HCT116 (cell line): ENCODE results near the gene AVEN. TPM values are rescaled to one million over a fixed set of nuclear protein-coding genes. Genes with fewer than 3 reads are reported as not detected.

ENCODE experiments used
- ATAC-seq: fragments of 200-7000 bp; cut with Tn5 transposase; 2 replicates; pipeline ENCODE4 v1.9.1; 2020; ENCODE audit warnings: mild to moderate bottlenecking, moderate library complexity
- BruUV-seq: library from RNA; stranded (reverse); fragments of 400-500 nt; replicated peaks from 2 replicates; lab custom pipeline; 2021; lab: Mats Ljungman, UMichigan
- CTCF ChIA-PET: fragments of 300-600 bp; sonication (Branson Sonifier 250); formaldehyde crosslinking; loops from one replicate; lab custom pipeline; 2021; ENCODE audit warnings: antibody characterized with exemption; lab: Charles Lee
- POLR2A ChIA-PET: fragments of 300-600, 350-600 bp; sonication (Branson Sonifier 250); formaldehyde crosslinking; loops from one replicate; lab custom pipeline; 2021; ENCODE audit warnings: antibody characterized with exemption; lab: Charles Lee
- RAD21 ChIA-PET, 2 experiments: fragments of 300-600 bp; sonication (Branson Sonifier 250); formaldehyde crosslinking; loops; one replicate each; lab custom pipeline; 2023; ENCODE audit warnings: low total read pairs in 2 of 2; ENCODE audit not compliant: uncharacterized antibody in 2 of 2, unreplicated experiment in 2 of 2, low non-redundant PET in 1 of 2; lab: Charles Lee
- DNase-seq: peaks from one replicate; pipeline ENCODE4 v3.0.0-alpha.2; 2010; ENCODE audit warnings: low read depth, low spot score
- H2AFZ ChIP-seq: fragments of 200-600 bp; shearing (Covaris generic), sonication (generic); 2 replicates; pipeline ENCODE4 v1.6.1; 2017; ENCODE audit warnings: low read depth, mixed run types, mixed read lengths, antibody characterized with exemption, low read length; ENCODE audit not compliant: poor library complexity, severe bottlenecking
- H3K27ac ChIP-seq: 2 replicates; pipeline ENCODE4 v1.5.1; 2012; ENCODE audit warnings: low read depth, low read length
- H3K27me3 ChIP-seq: fragments of 200-600 bp; sonication (generic); 2 replicates; pipeline ENCODE4 v1.6.1; 2016; ENCODE audit warnings: mixed run types, low read length, mixed read lengths; ENCODE audit not compliant: insufficient read depth
- H3K36me3 ChIP-seq, 2 experiments: fragments of 200-500 bp in 1 of 2; fragments of 200-600 bp in 1 of 2; sonication (Bioruptor generic) in 1 of 2; sonication (generic) in 1 of 2; 2 replicates each; pipeline versions ENCODE4 v1.5.1 to v1.6.1; 2014 to 2016; ENCODE audit warnings: low read length in 2 of 2, inconsistent platforms in 1 of 2, mixed read lengths in 1 of 2, mixed run types in 1 of 2; ENCODE audit not compliant: insufficient read depth in 2 of 2, control insufficient read depth in 1 of 2
- H3K4me1 ChIP-seq, 2 experiments: fragments of 200-600 bp in 1 of 2; sonication (generic) in 1 of 2; 2 replicates each; pipeline versions ENCODE4 v1.5.1 to v1.6.1; 2012 to 2017; ENCODE audit warnings: low read length in 2 of 2, inconsistent platforms in 1 of 2, mild to moderate bottlenecking in 1 of 2, mixed read lengths in 1 of 2, mixed run types in 1 of 2, moderate library complexity in 1 of 2; ENCODE audit not compliant: insufficient read depth in 2 of 2, control insufficient read depth in 1 of 2
- H3K4me2 ChIP-seq: fragments of 200-600 bp; sonication (generic); 2 replicates; pipeline ENCODE4 v1.6.1; 2017; ENCODE audit warnings: mixed run types, low read length, mixed read lengths
- H3K4me3 ChIP-seq, 2 experiments: fragments of 200-600 bp in 1 of 2; sonication (generic) in 1 of 2; replicated peaks in 1 of 2; 2 replicates each; pipeline ENCODE4 v1.5.1; 2011 to 2016; ENCODE audit warnings: low read length in 2 of 2, control low read depth in 1 of 2, low read depth in 1 of 2, mild to moderate bottlenecking in 1 of 2, mixed read lengths in 1 of 2, mixed run types in 1 of 2
- H3K79me2 ChIP-seq: fragments of 200-600 bp; sonication (generic); 2 replicates; pipeline ENCODE4 v1.6.1; 2017; ENCODE audit warnings: mild to moderate bottlenecking, mixed run types, low read length, moderate library complexity, mixed read lengths; ENCODE audit not compliant: insufficient read depth
- H3K9ac ChIP-seq: fragments of 200-600 bp; sonication (generic); 2 replicates; pipeline ENCODE4 v1.6.1; 2016; ENCODE audit warnings: low read length, mixed read lengths
- H3K9me2 ChIP-seq: fragments of 200-600 bp; sonication (generic), shearing (Covaris generic); 2 replicates; pipeline ENCODE4 v1.6.1; 2017; ENCODE audit warnings: mixed run types, mild to moderate bottlenecking, moderate library complexity; ENCODE audit not compliant: insufficient read depth
- H3K9me3 ChIP-seq, 2 experiments: fragments of 200-500 bp in 1 of 2; fragments of 200-600 bp in 1 of 2; sonication (Bioruptor generic) in 1 of 2; sonication (generic) in 1 of 2; 2 replicates each; pipeline ENCODE4 v1.6.1; 2014 to 2017; ENCODE audit warnings: low read length in 2 of 2, mixed read lengths in 2 of 2, inconsistent platforms in 1 of 2, low read depth in 1 of 2, mild to moderate bottlenecking in 1 of 2, mixed run types in 1 of 2, moderate library complexity in 1 of 2; ENCODE audit not compliant: control insufficient read depth in 1 of 2, insufficient read depth in 1 of 2
- H4K20me1 ChIP-seq: fragments of 200-600 bp; sonication (generic), shearing (Covaris generic); 2 replicates; pipeline ENCODE4 v1.6.1; 2017; ENCODE audit warnings: mixed run types, mild to moderate bottlenecking, moderate library complexity; ENCODE audit not compliant: insufficient read depth
- ATF3 ChIP-seq: IDR thresholded peaks from 2 replicates; pipeline ENCODE4 v1.6.1; 2012
- CBX3 ChIP-seq: IDR thresholded peaks from 2 replicates; pipeline ENCODE4 v1.6.1; 2012; ENCODE audit warnings: low read depth
- EGR1 ChIP-seq: IDR thresholded peaks from 2 replicates; pipeline ENCODE4 v1.6.1; 2012; ENCODE audit warnings: low read depth
- ELF1 ChIP-seq: IDR thresholded peaks from 2 replicates; pipeline ENCODE4 v1.6.1; 2012; ENCODE audit warnings: low read depth, borderline replicate concordance
- JUND ChIP-seq: IDR thresholded peaks from 2 replicates; pipeline ENCODE4 v1.6.1; 2012
- SRF ChIP-seq: IDR thresholded peaks from 2 replicates; pipeline ENCODE4 v1.6.1; 2012; ENCODE audit warnings: low read depth
- TCF7L2 ChIP-seq: IDR thresholded peaks from 2 replicates; pipeline ENCODE4 v1.7.0; 2011; ENCODE audit warnings: borderline replicate concordance, inconsistent platforms; ENCODE audit not compliant: insufficient read depth, insufficient read length; ENCODE audit errors: extremely low read depth
- YY1 ChIP-seq: IDR thresholded peaks from 2 replicates; pipeline ENCODE4 v1.6.1; 2011; ENCODE audit warnings: low read length, low read depth, moderate library complexity, mild to moderate bottlenecking; ENCODE audit not compliant: insufficient replicate concordance; ENCODE audit errors: extremely low read depth
- ZNF274 ChIP-seq: fragments of 200-500 bp; sonication (Bioruptor generic); IDR thresholded peaks from 2 replicates; pipeline ENCODE4 v1.6.1; 2014; ENCODE audit warnings: mild to moderate bottlenecking, low read depth, low read length, inconsistent platforms
- intact Hi-C: fragments of 100-400 bp; cut with micrococcal nuclease; formaldehyde crosslinking; loops from 2 replicates; pipeline ENCODE4 v1.10.0; 2022
- total RNA-seq: library from RNA; stranded (reverse); gene quantifications from one replicate; pipeline ENCODE4 v1.2.1, GENCODE V29; 2021; ENCODE audit not compliant: unreplicated experiment
- TF ChIP-seq, protein P1 (sequence below): IDR thresholded peaks from 2 replicates; pipeline ENCODE4 v1.6.1; 2012
- TF ChIP-seq, protein P2 (sequence below), 3 experiments: fragments of 200-600 bp in 1 of 3; sonication (generic) in 1 of 3; IDR thresholded peaks in 2 of 3; conservative IDR thresholded peaks in 1 of 3; 2 replicates each; pipeline ENCODE4 v1.5.1; 2012 to 2017; ENCODE audit warnings: low read depth in 2 of 3, low read length in 2 of 3, antibody characterized with exemption in 1 of 3, borderline replicate concordance in 1 of 3, control low read depth in 1 of 3, mild to moderate bottlenecking in 1 of 3, mixed read lengths in 1 of 3, mixed run types in 1 of 3, moderate library complexity in 1 of 3; ENCODE audit not compliant: insufficient read depth in 1 of 3

AVEN gene
- total RNA-seq, 1 experiment from 2014 or later, result 6.8 TPM

DNA sequence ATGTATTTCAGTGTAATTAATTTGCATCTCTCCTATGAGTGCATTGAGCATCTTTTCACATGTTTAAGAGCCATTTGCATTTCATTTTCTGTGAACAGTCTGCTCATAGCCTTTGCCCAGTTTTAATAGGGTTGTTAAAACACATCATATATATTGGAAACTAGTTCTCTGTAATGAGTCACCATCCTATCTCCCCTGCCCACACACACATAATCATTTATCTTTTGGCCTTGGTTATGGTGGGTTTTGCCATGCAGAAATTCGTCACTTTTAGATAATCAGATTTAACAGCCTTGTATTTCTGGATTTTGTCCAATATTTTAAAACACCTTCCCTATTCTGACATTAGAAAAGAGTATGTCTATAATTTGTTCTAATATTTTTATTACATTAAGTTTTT, 82.6 kb downstream of the AVEN start (continued):
- no peak for TF ChIP-seq JUND
- TF ChIP-seq ELF1, result no peak
- no peak for TF ChIP-seq CBX3

DNA sequence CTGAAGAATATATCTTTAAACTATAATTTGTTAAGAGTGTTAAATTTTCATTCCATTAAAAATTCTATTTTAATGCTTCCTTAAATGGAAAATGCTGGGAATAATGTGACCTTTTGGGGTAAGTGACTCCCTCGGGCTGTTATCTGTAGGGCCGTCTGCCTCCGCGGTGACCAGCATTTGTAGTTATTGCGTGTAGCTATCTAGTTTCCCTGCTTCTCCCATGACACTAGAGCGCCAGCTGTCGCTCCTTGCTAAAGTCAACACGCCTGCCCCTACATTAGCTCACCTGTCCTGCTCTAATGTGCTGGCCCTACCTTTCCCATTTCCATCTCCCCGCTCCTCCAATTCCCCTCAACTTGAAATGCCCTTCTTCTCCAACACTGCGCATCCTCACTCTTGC, 83.1 kb downstream of the AVEN start:
- intact Hi-C loops, result no loop called here
- DNase-seq, result no peak
- no peak overlapping the region for H2AFZ ChIP-seq
- no peak overlapping the region for H3K27ac ChIP-seq
- no peak overlapping the region for H3K4me3 ChIP-seq
- no peaks in the 10 kb centered on the region for H3K36me3 ChIP-seq
- no peaks in the 10 kb centered on the region for H3K9me3 ChIP-seq
- TF ChIP-seq SRF (no peak), TCF7L2 (no peak), ATF3 (no peak)
- TF ChIP-seq, protein P1, sequence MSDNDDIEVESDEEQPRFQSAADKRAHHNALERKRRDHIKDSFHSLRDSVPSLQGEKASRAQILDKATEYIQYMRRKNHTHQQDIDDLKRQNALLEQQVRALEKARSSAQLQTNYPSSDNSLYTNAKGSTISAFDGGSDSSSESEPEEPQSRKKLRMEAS, result no peak
- no peaks in the 10 kb centered on the region for H3K4me1 ChIP-seq
- H3K9ac ChIP-seq, result no peak overlapping the region
- BruUV-seq, result no TSS peak
- POLR2A ChIA-PET, result no interaction called here
- no peak for ATAC-seq
- RAD21 ChIA-PET, result no interaction called here
- H3K4me2 ChIP-seq, result no peak overlapping the region
- no peaks in the 10 kb centered on the region for H3K79me2 ChIP-seq
- CTCF ChIA-PET, result no interaction called here
- no peaks in the 10 kb centered on the region for H4K20me1 ChIP-seq
- H3K9me2 ChIP-seq, result no peaks in the 10 kb centered on the region
- H3K27me3 ChIP-seq, result no peaks in the 10 kb centered on the region

GRCh38 chr15:33946152-33946551, 92.9 kb downstream of the AVEN start:
- intact Hi-C loops, result no loop called here
- Histone ChIP-seq H3K9ac (no peak overlapping the region), H3K27ac (no peak overlapping the region), H3K9me3 (no peaks in the 10 kb centered on the region), H4K20me1 (no peaks in the 10 kb centered on the region), H3K9me2 (no peaks in the 10 kb centered on the region), H3K27me3 (no peaks in the 10 kb centered on the region), H3K4me2 (no peak overlapping the region), H3K4me1 (no peaks in the 10 kb centered on the region), H3K79me2 (no peaks in the 10 kb centered on the region), H3K4me3 (no peak overlapping the region), H2AFZ (no peak overlapping the region), H3K36me3 (no peaks in the 10 kb centered on the region)
- DNase-seq (no peak), ATAC-seq (no peak)
- BruUV-seq, result no TSS peak
- ChIA-PET POLR2A (no interaction called here), RAD21 (no interaction called here), CTCF (no interaction called here)
- TF ChIP-seq YY1 (no peak), EGR1 (no peak), ZNF274 (no peak)
- TF ChIP-seq, protein P2, sequence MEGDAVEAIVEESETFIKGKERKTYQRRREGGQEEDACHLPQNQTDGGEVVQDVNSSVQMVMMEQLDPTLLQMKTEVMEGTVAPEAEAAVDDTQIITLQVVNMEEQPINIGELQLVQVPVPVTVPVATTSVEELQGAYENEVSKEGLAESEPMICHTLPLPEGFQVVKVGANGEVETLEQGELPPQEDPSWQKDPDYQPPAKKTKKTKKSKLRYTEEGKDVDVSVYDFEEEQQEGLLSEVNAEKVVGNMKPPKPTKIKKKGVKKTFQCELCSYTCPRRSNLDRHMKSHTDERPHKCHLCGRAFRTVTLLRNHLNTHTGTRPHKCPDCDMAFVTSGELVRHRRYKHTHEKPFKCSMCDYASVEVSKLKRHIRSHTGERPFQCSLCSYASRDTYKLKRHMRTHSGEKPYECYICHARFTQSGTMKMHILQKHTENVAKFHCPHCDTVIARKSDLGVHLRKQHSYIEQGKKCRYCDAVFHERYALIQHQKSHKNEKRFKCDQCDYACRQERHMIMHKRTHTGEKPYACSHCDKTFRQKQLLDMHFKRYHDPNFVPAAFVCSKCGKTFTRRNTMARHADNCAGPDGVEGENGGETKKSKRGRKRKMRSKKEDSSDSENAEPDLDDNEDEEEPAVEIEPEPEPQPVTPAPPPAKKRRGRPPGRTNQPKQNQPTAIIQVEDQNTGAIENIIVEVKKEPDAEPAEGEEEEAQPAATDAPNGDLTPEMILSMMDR (IDR thresholded peaks at IDR 0.05 in 2 of 3, conservative IDR thresholded peaks at IDR 0.05 in 1 of 3; ENCODE audit: borderline replicate concordance in 1 of 3, insufficient read depth in 1 of 3, low read depth in 2 of 3, low read length in 2 of 3), result no peak
